ENCODE measurements around the gene NHEJ1. TPM values are rescaled to one million over a fixed set of nuclear protein-coding genes. Genes with fewer than 3 reads are reported as not detected.

The NHEJ1 gene
- total RNA-seq, 2 experiments from 2014 or later = 17.7 to 18.6 TPM

GRCh38 chr2:219128396-219128795, 32.2 kb downstream of the NHEJ1 start:
- CTCF ChIA-PET = interaction anchor here (1.4 to 2.6 kb wide), 3 partner anchors 9 to 83 kb away, joined by 3 to 12 read pairs (median 3); no protein-coding TSS in a partner anchor
- H3K36me3 Mint-ChIP-seq = no peaks in the 10 kb centered on the region
- intact Hi-C loops (cut with micrococcal nuclease) = no loop called here
- peaks cover 17% of the 10 kb centered on the region for H3K4me1 Mint-ChIP-seq (ENCODE audit: low read depth)
- no peak overlapping the region for H3K27ac Mint-ChIP-seq
- H3K4me3 Mint-ChIP-seq = no peak overlapping the region
- H3K9me3 Mint-ChIP-seq = no peaks in the 10 kb centered on the region
- no peak for DNase-seq
- POLR2A ChIA-PET = no interaction called here
- no peaks in the 10 kb centered on the region for H3K27me3 Mint-ChIP-seq

DNA sequence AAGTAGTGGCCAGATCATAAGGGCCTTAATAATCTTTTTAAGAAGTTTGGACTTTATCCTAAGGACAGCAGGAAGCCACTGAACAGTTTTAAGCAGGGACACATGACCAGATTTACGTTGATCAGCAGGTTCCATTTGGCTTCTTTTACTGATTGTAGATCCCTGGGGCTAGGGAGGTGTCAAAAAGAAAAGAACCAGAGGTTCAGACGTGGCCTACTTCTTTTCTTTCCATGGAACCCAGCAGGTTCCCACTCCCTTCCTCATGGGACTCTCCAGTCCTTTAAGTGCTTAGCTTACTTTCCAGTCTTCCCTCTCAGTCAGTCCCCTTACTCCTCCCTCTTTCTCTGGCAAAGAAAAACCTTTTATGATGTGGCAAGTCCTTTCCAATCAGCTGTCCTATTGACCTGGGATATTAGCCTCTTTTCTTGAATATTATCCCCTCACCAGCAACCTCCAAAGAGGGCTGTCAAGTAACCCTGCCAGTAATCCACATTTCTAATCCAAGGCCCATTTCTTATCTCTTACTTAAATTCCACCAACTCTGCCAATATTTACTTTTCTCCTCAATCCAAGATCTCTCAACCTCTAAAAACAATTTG, 33.5 kb downstream of the NHEJ1 start:
- Mint-ChIP-seq H3K4me1 (ENCODE audit: low read depth) (peaks cover 14% of the 10 kb centered on the region), H3K4me3 (no peak overlapping the region), H3K27ac (no peak overlapping the region), H3K27me3 (no peaks in the 10 kb centered on the region), H3K9me3 (no peaks in the 10 kb centered on the region), H3K36me3 (no peaks in the 10 kb centered on the region)
- ChIA-PET CTCF (interaction anchor here (0.9 to 2.6 kb wide), 3 partner anchors 7 to 97 kb away, joined by 3 to 12 read pairs (median 3); no protein-coding TSS in a partner anchor), POLR2A (no interaction called here)
- no peak for DNase-seq
- intact Hi-C loops (cut with micrococcal nuclease) = no loop called here

DNA sequence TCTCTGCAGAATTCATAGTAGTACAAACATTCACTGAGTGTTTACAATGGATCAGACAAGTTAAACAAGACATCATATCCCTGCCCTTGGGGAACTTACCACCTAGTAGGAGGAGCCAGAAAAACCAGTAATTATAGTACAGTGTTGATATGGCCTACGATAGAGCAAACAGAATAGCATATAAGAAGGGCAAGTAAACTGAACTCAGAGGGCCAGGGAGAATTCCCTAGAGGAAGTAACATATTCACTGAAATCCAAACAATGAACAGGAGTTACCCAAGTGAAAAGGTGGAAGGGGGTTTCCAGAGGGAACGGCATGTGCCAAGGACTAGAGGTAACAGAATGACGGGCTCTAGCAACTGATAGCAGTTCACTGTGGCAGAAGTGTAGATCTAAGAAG, 34.1 kb downstream of the NHEJ1 start:
- no peak overlapping the region for H3K27ac Mint-ChIP-seq
- POLR2A ChIA-PET = no interaction called here
- H3K36me3 Mint-ChIP-seq = no peaks in the 10 kb centered on the region
- peaks cover 14% of the 10 kb centered on the region for H3K4me1 Mint-ChIP-seq (ENCODE audit: low read depth)
- no peak overlapping the region for H3K4me3 Mint-ChIP-seq
- no peak for DNase-seq
- H3K27me3 Mint-ChIP-seq = no peaks in the 10 kb centered on the region
- H3K9me3 Mint-ChIP-seq = no peaks in the 10 kb centered on the region
- intact Hi-C loops (cut with micrococcal nuclease) = no loop called here
- CTCF ChIA-PET = interaction anchor here (0.9 to 16.2 kb wide), 3 partner anchors 7 to 97 kb away, joined by 3 to 238 read pairs (median 12); partner anchors contain the start of gene IHH

- intact Hi-C loops (cut with micrococcal nuclease) = no loop called here
- Mint-ChIP-seq H3K4me3 (no peak overlapping the region), H3K27ac (no peak overlapping the region), H3K9me3 (no peaks in the 10 kb centered on the region), H3K36me3 (no peaks in the 10 kb centered on the region), H3K4me1 (ENCODE audit: low read depth) (peaks cover 14% of the 10 kb centered on the region), H3K27me3 (no peaks in the 10 kb centered on the region)
- ChIA-PET POLR2A (no interaction called here), CTCF (interaction anchor here (1.0 to 16.2 kb wide), 6 partner anchors 22 to 145 kb away, joined by 3 to 238 read pairs (median 4); partner anchors contain the start of gene IHH)
- DNase-seq = no peak
These were observed 34.7 kb downstream of the NHEJ1 start for GRCh38 chr2:219125886-219126270.

GRCh38 chr2:219125225-219125885, 35.3 kb downstream of the NHEJ1 start:
- Mint-ChIP-seq H3K4me1 (ENCODE audit: low read depth) (peaks cover 14% of the 10 kb centered on the region), H3K27ac (no peak overlapping the region), H3K9me3 (no peaks in the 10 kb centered on the region), H3K27me3 (no peaks in the 10 kb centered on the region), H3K4me3 (no peak overlapping the region), H3K36me3 (no peaks in the 10 kb centered on the region)
- peak; percentile 35 for DNase-seq
- intact Hi-C loops (cut with micrococcal nuclease) = no loop called here
- ChIA-PET CTCF (interaction anchor here (1.0 to 16.2 kb wide), 8 partner anchors 21 to 145 kb away, joined by 3 to 238 read pairs (median 4); partner anchors contain the start of gene IHH), POLR2A (no interaction called here)

DNA sequence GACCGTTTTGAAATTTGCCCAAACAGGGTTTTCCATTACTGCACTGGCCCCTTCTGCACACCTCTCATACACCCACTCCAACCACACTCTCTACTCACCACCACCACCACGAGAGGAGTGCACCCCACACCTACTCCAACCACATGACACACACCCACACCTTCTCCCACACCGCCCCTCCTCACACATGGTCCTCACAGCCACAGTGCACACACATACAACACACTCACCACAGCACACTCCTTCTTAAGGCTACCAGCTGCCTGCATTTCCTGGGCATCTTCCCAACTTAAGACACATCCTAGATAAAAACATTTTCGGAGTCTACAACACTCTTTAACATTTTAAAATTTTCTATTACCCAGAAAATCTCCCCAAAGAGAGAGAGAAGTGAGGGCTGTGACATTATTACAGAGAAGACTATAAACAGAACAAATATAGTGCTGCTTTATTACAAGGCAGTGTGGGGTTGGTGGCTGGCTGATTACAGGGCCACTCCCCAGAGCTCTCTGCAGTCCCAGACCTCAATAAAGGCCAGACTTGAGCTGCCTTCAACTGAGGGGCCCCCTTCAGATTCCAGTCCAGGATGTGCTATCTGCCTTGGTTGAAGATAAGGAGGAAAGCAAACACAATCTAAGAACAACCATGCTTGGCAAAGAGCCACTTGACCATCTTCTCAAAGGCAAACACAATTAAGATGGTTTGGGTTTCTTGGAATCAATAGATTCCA, 36.1 kb downstream of the NHEJ1 start:
- Mint-ChIP-seq H3K4me3 (no peak overlapping the region), H3K36me3 (no peaks in the 10 kb centered on the region), H3K9me3 (no peaks in the 10 kb centered on the region), H3K27ac (no peak overlapping the region), H3K27me3 (no peaks in the 10 kb centered on the region), H3K4me1 (ENCODE audit: low read depth) (peaks cover 14% of the 10 kb centered on the region)
- intact Hi-C loops (cut with micrococcal nuclease) = no loop called here
- CTCF ChIA-PET = interaction anchor here (0.5 to 16.2 kb wide), 8 partner anchors 20 to 567 kb away, joined by 3 to 238 read pairs (median 24); partner anchors contain the start of gene IHH
- POLR2A ChIA-PET = no interaction called here
- DNase-seq = peak; percentile 18

DNA sequence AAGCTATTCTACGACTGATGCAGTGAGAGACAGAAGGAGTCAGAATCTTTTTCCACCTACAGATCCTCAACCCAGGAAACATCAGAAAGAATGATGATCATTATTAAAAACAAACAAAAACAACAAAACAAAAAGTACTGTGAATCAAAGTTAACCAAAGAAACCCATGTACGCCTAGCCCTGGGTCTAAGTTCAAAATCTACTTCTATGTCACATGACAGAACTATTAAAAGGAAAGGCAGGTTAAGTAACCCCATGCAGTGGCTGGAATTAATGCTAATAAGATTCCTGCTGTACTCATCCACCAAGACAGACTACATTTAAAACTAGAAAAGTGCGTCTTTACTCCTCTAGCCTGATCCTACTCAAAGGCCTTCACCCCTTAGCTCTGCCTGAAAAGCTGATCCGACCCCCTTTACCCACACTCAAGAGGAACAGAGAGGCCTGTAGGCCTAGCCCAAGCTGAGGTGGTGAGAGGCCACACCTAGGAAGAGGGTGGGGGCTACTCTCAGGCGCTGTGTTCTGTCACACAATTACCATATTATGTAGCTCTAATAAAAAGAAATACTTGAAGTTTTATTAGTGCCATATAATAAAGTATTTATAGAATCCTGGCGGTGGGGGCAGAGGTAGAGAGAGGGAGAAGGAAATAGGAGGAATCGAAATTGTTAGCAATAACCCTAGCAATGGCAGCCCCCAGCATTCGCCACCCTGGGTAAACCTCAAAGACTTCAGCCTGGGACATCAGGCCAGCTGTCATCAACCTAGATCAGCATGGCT, 37.1 kb downstream of the NHEJ1 start:
- POLR2A ChIA-PET = no interaction called here
- Mint-ChIP-seq H3K4me3 (no peak overlapping the region), H3K27me3 (no peaks in the 10 kb centered on the region), H3K9me3 (no peaks in the 10 kb centered on the region), H3K36me3 (no peaks in the 10 kb centered on the region), H3K27ac (no peak overlapping the region), H3K4me1 (ENCODE audit: low read depth) (peaks cover 14% of the 10 kb centered on the region)
- no peak for DNase-seq
- intact Hi-C loops (cut with micrococcal nuclease) = no loop called here
- CTCF ChIA-PET = interaction anchor here (0.9 to 16.2 kb wide), 6 partner anchors 19 to 129 kb away, joined by 3 to 238 read pairs (median 62); partner anchors contain the start of gene IHH

DNA sequence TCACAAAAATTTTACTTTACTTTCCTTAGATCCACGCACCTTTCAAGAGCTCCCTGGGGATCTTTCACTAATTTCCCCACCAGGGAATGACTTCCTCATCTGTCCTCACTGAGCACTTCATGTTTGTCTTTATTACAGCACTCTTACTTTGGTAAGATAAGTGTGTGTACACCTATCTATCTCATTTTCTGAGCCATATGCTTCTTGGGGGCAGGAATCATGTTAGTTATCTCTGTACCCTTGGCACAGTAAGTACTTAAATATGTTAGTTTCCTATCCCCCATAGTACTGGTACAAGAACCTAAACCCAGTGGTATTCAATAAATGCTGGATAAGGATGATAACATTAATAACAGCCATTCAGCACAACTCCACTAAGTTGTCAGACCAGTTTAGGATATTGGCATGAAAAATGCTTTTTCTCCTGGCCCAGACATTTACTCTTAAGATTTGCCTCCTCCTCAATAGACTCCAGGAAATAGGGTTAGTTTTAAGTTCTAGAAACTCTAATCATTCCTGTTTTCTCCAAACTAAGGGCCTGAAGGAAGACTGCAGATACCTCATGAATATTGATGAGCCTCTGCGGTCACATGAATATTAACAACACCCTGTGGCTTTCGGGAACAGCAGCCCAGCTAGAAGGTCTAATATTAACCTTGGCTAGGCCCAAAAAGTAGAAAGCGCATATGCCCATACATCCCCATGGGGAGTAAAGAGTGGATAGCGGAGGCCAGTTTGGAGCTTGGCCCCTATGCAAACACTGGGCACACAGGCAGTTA, 38.2 kb downstream of the NHEJ1 start:
- no peak for DNase-seq
- POLR2A ChIA-PET = no interaction called here
- Mint-ChIP-seq H3K27ac (no peak overlapping the region), H3K4me1 (ENCODE audit: low read depth) (peaks cover 14% of the 10 kb centered on the region), H3K27me3 (no peaks in the 10 kb centered on the region), H3K4me3 (no peak overlapping the region), H3K36me3 (no peaks in the 10 kb centered on the region), H3K9me3 (no peaks in the 10 kb centered on the region)
- CTCF ChIA-PET = interaction anchor here (0.7 to 16.2 kb wide), 8 partner anchors 11 to 94 kb away, joined by 4 to 238 read pairs (median 28); partner anchors contain the start of gene IHH
- intact Hi-C loops (cut with micrococcal nuclease) = no loop called here

DNA sequence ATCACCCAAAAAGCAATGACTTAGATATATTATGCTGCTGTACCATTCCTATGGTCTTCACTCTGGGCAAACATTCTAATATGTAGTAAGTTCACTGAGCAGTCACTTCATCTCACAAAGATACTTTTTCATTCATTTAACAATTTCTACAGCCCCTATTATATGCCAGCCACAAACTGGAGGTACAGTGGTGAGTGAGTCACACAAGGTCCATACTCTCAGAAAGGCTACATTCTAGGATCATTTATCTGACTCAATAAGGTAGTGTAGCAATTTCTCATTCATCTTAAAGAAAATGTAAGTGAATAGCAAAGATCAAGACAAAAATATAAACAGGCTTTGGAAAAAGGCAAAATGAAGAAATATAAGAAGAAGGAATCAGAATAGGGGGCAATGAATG, 40.5 kb downstream of the NHEJ1 start:
- H3K9me3 Mint-ChIP-seq = no peaks in the 10 kb centered on the region
- intact Hi-C loops (cut with micrococcal nuclease) = no loop called here
- no peak overlapping the region for H3K27ac Mint-ChIP-seq
- no peaks in the 10 kb centered on the region for H3K27me3 Mint-ChIP-seq
- H3K36me3 Mint-ChIP-seq = no peaks in the 10 kb centered on the region
- POLR2A ChIA-PET = no interaction called here
- H3K4me3 Mint-ChIP-seq = no peak overlapping the region
- CTCF ChIA-PET = interaction anchor here (0.8 to 16.2 kb wide), 34 partner anchors 8 to 264 kb away, joined by 3 to 238 read pairs (median 8); partner anchors contain the start of gene IHH
- H3K4me1 Mint-ChIP-seq (ENCODE audit: low read depth) = peaks cover 11% of the 10 kb centered on the region
- no peak for DNase-seq

- H3K9me3 Mint-ChIP-seq = no peaks in the 10 kb centered on the region
- peaks cover 7% of the 10 kb centered on the region for H3K4me1 Mint-ChIP-seq (ENCODE audit: low read depth)
These were observed 41.1 kb downstream of the NHEJ1 start for GRCh38 chr2:219119422-219120043.

More at GRCh38 chr2:219119422-219120043, 41.1 kb downstream of the NHEJ1 start:
- POLR2A ChIA-PET = no interaction called here
- no peaks in the 10 kb centered on the region for H3K27me3 Mint-ChIP-seq
- DNase-seq = peak; percentile 71
- intact Hi-C loops (cut with micrococcal nuclease) = loop anchor here (1.0 to 5.0 kb wide), 4 partner anchors 38 to 90 kb away; no protein-coding TSS in a partner anchor
- H3K4me3 Mint-ChIP-seq = no peak overlapping the region
- CTCF ChIA-PET = interaction anchor here (0.7 to 16.2 kb wide), 35 partner anchors 8 to 264 kb away, joined by 3 to 238 read pairs (median 8); partner anchors contain the start of gene IHH
- H3K36me3 Mint-ChIP-seq = no peaks in the 10 kb centered on the region
- no peak overlapping the region for H3K27ac Mint-ChIP-seq
